PFSK-1 (cell line): ENCODE data around the gene SAFB.

ENCODE experiments used
- FOXP2 ChIP-seq: optimal IDR thresholded peaks from 2 replicates; pipeline ENCODE3; 2011; ENCODE audit warnings: borderline replicate concordance, control low read depth, inconsistent platforms; ENCODE audit not compliant: insufficient read depth; ENCODE audit errors: extremely low read length, extremely low read depth
- POLR2AphosphoS5 ChIP-seq: IDR thresholded peaks from 2 replicates; pipeline ENCODE4 v1.6.1; 2012; ENCODE audit warnings: low read depth, mild to moderate bottlenecking, control low read depth, low read length, moderate library complexity
- REST ChIP-seq, 2 experiments: IDR thresholded peaks; 2 replicates each; pipeline versions ENCODE4 v1.6.1 to v1.8.0; 2011 to 2012; ENCODE audit warnings: low read depth in 2 of 2, low read length in 2 of 2, control low read depth in 1 of 2, inconsistent platforms in 1 of 2, mild to moderate bottlenecking in 1 of 2, moderate library complexity in 1 of 2; ENCODE audit not compliant: insufficient read depth in 1 of 2
- SIN3A ChIP-seq: IDR thresholded peaks from 2 replicates; pipeline ENCODE4 v1.6.1; 2012; ENCODE audit warnings: mild to moderate bottlenecking, low read length, moderate library complexity, borderline replicate concordance; ENCODE audit not compliant: insufficient read depth
- TAF1 ChIP-seq: IDR thresholded peaks from 2 replicates; pipeline ENCODE4 v1.6.1; 2012; ENCODE audit warnings: low read length, control low read depth, borderline replicate concordance; ENCODE audit not compliant: insufficient read depth

SAFB gene

GRCh38 chr19:5646703-5647102, 23.8 kb downstream of the SAFB start:
- TF ChIP-seq SIN3A (no peak), TAF1 (no peak), FOXP2 (no peak), POLR2AphosphoS5 (no peak), REST (IDR thresholded peaks at IDR 0.05; ENCODE audit: insufficient read depth in 1 of 2, low read depth in 2 of 2, low read length in 2 of 2) (no peak)

- no peak for TF ChIP-seq SIN3A
- no peak for TF ChIP-seq REST (IDR thresholded peaks at IDR 0.05; ENCODE audit: insufficient read depth in 1 of 2, low read depth in 2 of 2, low read length in 2 of 2)
- TF ChIP-seq POLR2AphosphoS5, result no peak
- no peak for TF ChIP-seq FOXP2
- no peak for TF ChIP-seq TAF1
These were observed 25.6 kb downstream of the SAFB start for GRCh38 chr19:5648464-5648863.

GRCh38 chr19:5651361-5651760, 28.5 kb downstream of the SAFB start:
- TF ChIP-seq POLR2AphosphoS5 (no peak), FOXP2 (no peak), REST (IDR thresholded peaks at IDR 0.05; ENCODE audit: insufficient read depth in 1 of 2, low read depth in 2 of 2, low read length in 2 of 2) (no peak), SIN3A (no peak), TAF1 (no peak)

GRCh38 chr19:5652261-5652660, 29.4 kb downstream of the SAFB start:
- TF ChIP-seq TAF1 (no peak), SIN3A (no peak), FOXP2 (no peak), POLR2AphosphoS5 (no peak), REST (IDR thresholded peaks at IDR 0.05; ENCODE audit: insufficient read depth in 1 of 2, low read depth in 2 of 2, low read length in 2 of 2) (no peak)

- TF ChIP-seq FOXP2 (no peak), SIN3A (no peak), TAF1 (no peak), POLR2AphosphoS5 (no peak), REST (IDR thresholded peaks at IDR 0.05; ENCODE audit: insufficient read depth in 1 of 2, low read depth in 2 of 2, low read length in 2 of 2) (no peak)
These were observed 32.0 kb downstream of the SAFB start for GRCh38 chr19:5654931-5655330.
